NB4 (cell line): ENCODE measurements around the gene PRAF2.

Source experiments
- CTCF ChIP-seq: IDR thresholded peaks from one replicate; pipeline ENCODE4 v1.5.1; 2012; ENCODE audit warnings: low read depth, low read length
- POLR2A ChIP-seq: IDR thresholded peaks from 2 replicates; pipeline ENCODE4 v1.6.1; 2011; ENCODE audit warnings: mild to moderate bottlenecking; ENCODE audit not compliant: insufficient read length; ENCODE audit errors: extremely low read depth

DNA sequence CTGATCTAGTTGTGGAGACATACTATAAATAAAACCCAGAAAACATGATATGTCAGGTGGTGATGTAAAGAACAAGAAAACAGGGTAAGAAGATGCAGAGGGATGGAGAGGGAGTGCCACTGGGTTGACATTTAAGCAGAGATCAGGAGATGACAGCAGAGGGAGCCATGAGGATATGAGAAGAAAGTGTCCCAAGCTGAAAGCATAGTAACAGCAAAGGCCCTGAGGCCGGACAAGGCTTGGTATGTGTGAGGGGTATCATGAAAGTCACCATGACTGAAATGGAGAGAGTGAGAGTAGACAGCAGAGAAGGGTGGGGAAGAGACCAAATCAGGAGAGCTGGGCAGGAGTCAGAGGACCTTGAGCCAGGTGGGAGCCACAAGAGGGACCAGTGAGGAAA, 46.3 kb upstream of the PRAF2 start:
- no peak for TF ChIP-seq CTCF
- no peak for TF ChIP-seq POLR2A
